Thyroid gland (tissue), 4 donors: ENCODE data around the gene JAKMIP1.

Experiments
- CTCF ChIP-seq, 6 experiments: fragments of 200-600 bp in 3 of 6; fragments of 450-650 bp in 3 of 6; sonication (generic) in 3 of 6; IDR thresholded peaks; one replicate each; pipeline ENCODE4 v1.5.1; 2016 to 2019; ENCODE audit warnings: antibody characterized with exemption in 6 of 6, mild to moderate bottlenecking in 2 of 6, inconsistent platforms in 1 of 6, moderate library complexity in 1 of 6
- POLR2A ChIP-seq, 2 donors: fragments of 450-650 bp; IDR thresholded peaks; one replicate each; pipeline ENCODE4 v1.6.1; 2017; ENCODE audit warnings: antibody characterized with exemption in 2 of 2, mild to moderate bottlenecking in 2 of 2, moderate library complexity in 1 of 2

GRCh38 chr4:6124386-6125102 lies 75.8 kb downstream of the JAKMIP1 start:
- no peak for TF ChIP-seq CTCF (IDR thresholded peaks at IDR 0.05)
- TF ChIP-seq POLR2A (IDR thresholded peaks at IDR 0.05), result no peak
